ENCODE measurements around the gene ITSN1.

ITSN1 gene

GRCh38 chr21:33800753-33801423, 158.6 kb downstream of the ITSN1 start:
- ATAC-seq, result no peak
- no peak for TF ChIP-seq PPARA (CRISPR knock-in tag; IDR thresholded peaks at IDR 0.05; ENCODE audit: borderline replicate concordance)
- no peak for TF ChIP-seq ZNF70 (CRISPR knock-in tag; IDR thresholded peaks at IDR 0.05)
- TF ChIP-seq ESRRG (CRISPR knock-in tag; IDR thresholded peaks at IDR 0.05), result no peak
- no peak for TF ChIP-seq ZNF565 (CRISPR knock-in tag; conservative IDR thresholded peaks at IDR 0.05; ENCODE audit: low read depth)
- no peak for TF ChIP-seq ISL1 (CRISPR knock-in tag; IDR thresholded peaks at IDR 0.05)
- TF ChIP-seq TSHZ2 (CRISPR knock-in tag; IDR thresholded peaks at IDR 0.05), result no peak

- no peak for TF ChIP-seq SNAI2 (CRISPR knock-in tag; IDR thresholded peaks at IDR 0.05)
- no peak for TF ChIP-seq TCF4 (CRISPR knock-in tag; IDR thresholded peaks at IDR 0.05; ENCODE audit: borderline replicate concordance)
- no peak for TF ChIP-seq TSHZ2 (CRISPR knock-in tag; IDR thresholded peaks at IDR 0.05)
- no peak for TF ChIP-seq PPARA (CRISPR knock-in tag; IDR thresholded peaks at IDR 0.05; ENCODE audit: borderline replicate concordance)
- TF ChIP-seq ARNTL (CRISPR knock-in tag; IDR thresholded peaks at IDR 0.05; ENCODE audit: borderline replicate concordance, low read depth), result no peak
- peak; percentile 88 for ATAC-seq
Measured at GRCh38 chr21:33801424-33802405, 159.4 kb downstream of the ITSN1 start.

- TF ChIP-seq GLIS3 (CRISPR knock-in tag; IDR thresholded peaks at IDR 0.05) (no peak), PATZ1 (CRISPR knock-in tag; IDR thresholded peaks at IDR 0.05; ENCODE audit: borderline replicate concordance) (no peak), ZC3H10 (CRISPR knock-in tag; IDR thresholded peaks at IDR 0.05) (no peak), BACH2 (CRISPR knock-in tag; IDR thresholded peaks at IDR 0.05; ENCODE audit: borderline replicate concordance) (no peak), TSHZ2 (CRISPR knock-in tag; IDR thresholded peaks at IDR 0.05) (no peak), ZFP3 (CRISPR knock-in tag; IDR thresholded peaks at IDR 0.05) (no peak), ESRRG (CRISPR knock-in tag; IDR thresholded peaks at IDR 0.05) (no peak), ISL1 (CRISPR knock-in tag; IDR thresholded peaks at IDR 0.05) (no peak), RARB (CRISPR knock-in tag; IDR thresholded peaks at IDR 0.05) (no peak)
- no peak for ATAC-seq
Measured at GRCh38 chr21:33802481-33802880, 160.2 kb downstream of the ITSN1 start.
